ENCODE measurements around the gene ZSWIM6.

DNA sequence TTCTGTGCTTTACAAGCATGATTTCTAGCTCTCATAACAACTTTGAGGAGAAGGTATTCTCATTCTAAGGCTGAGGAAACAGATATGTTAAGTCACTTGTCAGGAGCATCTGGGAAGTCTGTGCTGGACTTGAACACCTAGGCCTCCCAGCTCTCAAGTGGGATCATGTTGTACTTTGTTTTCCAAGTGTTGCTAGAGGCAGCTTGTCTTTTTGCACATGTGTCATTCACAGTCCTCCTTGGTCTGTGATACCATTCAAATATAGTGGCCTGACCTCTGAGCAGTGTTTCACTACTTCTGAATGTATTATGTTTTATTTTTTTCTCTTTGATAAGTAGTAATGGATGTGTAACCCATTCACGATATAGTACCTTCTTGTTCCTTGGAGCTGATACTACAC, 21.2 kb downstream of the ZSWIM6 start:
- no peak for TF ChIP-seq TP53 (CRISPR knock-in tag; IDR thresholded peaks at IDR 0.05)
- TF ChIP-seq, protein P1, sequence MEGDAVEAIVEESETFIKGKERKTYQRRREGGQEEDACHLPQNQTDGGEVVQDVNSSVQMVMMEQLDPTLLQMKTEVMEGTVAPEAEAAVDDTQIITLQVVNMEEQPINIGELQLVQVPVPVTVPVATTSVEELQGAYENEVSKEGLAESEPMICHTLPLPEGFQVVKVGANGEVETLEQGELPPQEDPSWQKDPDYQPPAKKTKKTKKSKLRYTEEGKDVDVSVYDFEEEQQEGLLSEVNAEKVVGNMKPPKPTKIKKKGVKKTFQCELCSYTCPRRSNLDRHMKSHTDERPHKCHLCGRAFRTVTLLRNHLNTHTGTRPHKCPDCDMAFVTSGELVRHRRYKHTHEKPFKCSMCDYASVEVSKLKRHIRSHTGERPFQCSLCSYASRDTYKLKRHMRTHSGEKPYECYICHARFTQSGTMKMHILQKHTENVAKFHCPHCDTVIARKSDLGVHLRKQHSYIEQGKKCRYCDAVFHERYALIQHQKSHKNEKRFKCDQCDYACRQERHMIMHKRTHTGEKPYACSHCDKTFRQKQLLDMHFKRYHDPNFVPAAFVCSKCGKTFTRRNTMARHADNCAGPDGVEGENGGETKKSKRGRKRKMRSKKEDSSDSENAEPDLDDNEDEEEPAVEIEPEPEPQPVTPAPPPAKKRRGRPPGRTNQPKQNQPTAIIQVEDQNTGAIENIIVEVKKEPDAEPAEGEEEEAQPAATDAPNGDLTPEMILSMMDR (IDR thresholded peaks at IDR 0.05): no peak
- TF ChIP-seq RAD21 (conservative IDR thresholded peaks at IDR 0.05 in 1 of 2, IDR thresholded peaks at IDR 0.05 in 1 of 2): no peak
